ENCODE results near the gene CRAT.
"Not testable (repeated sequence)": the region's sequence is repeated elsewhere in the genome, so short reads cannot be mapped to it uniquely, and the experiment has no call there.

Gene CRAT

GRCh38 chr9:129128689-129129088, 18.1 kb upstream of the CRAT start:
- Mint-ChIP-seq H3K4me3 (no peak overlapping the region), H3K27me3 (no peaks in the 10 kb centered on the region), H3K27ac (no peak overlapping the region), H3K9me3 (ENCODE audit: low read depth) (no peaks in the 10 kb centered on the region), H3K36me3 (peaks cover 11% of the 10 kb centered on the region), H3K4me1 (ENCODE audit: low read depth) (peaks cover 5% of the 10 kb centered on the region)

- Mint-ChIP-seq H3K27ac (no peak overlapping the region), H3K4me3 (no peak overlapping the region), H3K36me3 (peaks cover 8% of the 10 kb centered on the region), H3K4me1 (ENCODE audit: low read depth) (peaks cover 5% of the 10 kb centered on the region), H3K27me3 (no peaks in the 10 kb centered on the region), H3K9me3 (ENCODE audit: low read depth) (no peaks in the 10 kb centered on the region)
These were observed 16.4 kb upstream of the CRAT start for GRCh38 chr9:129126749-129127618.

- Mint-ChIP-seq H3K27ac (no peak overlapping the region), H3K27me3 (no peaks in the 10 kb centered on the region), H3K4me3 (no peak overlapping the region), H3K36me3 (peaks cover 7% of the 10 kb centered on the region), H3K4me1 (ENCODE audit: low read depth) (no peaks in the 10 kb centered on the region), H3K9me3 (ENCODE audit: low read depth) (no peaks in the 10 kb centered on the region)
These were observed 14.9 kb upstream of the CRAT start for GRCh38 chr9:129125478-129125877.

DNA sequence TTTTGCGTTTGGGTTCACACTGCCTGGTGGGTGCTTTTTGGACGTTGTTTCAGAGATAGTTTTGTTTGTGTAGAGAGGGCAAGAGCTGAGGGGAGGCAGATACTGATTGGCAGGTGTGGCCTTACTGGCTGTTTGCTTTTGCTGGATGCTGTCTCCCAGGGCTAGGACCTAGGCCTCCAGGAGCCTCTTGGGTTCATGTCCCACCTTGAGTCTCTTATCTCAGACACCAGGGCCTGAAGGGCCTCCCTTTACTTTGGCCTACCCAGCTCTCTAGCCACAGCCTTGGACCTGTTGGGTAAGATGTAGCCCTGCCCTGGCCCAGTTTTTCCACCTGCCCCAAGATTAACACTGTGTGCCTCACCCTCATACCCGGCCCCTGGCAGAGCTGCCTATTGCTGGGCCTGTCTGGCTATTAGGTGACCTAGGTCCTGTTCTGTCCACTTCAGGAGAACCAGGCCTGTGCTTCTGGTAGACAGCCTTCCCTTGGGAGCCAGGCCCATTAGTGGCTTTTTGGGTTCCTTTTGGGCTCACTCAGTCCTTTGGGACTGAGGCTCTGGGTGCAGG, 14.0 kb upstream of the CRAT start:
- Mint-ChIP-seq H3K4me3 (no peak overlapping the region), H3K4me1 (ENCODE audit: low read depth) (no peaks in the 10 kb centered on the region), H3K27ac (no peak overlapping the region), H3K36me3 (peaks cover 7% of the 10 kb centered on the region), H3K9me3 (ENCODE audit: low read depth) (no peaks in the 10 kb centered on the region), H3K27me3 (no peaks in the 10 kb centered on the region)

DNA sequence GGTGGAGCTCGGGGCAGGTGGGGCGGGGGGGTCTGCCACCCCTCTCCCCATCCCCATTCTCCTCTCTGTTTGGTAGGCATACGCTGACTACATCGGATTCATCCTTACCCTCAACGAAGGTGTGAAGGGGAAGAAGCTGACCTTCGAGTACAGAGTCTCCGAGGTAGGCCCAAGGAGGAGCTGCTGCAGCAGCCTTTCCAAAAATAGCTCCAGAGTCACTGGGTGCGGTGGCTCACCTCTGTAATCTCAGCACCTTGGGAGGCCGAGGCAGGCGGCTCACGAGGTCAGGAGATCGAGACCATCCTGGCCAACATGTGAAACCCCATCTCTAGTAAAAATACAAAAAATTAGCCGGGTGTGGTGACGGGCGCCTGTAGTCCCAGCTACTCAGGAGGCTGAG, 12.4 kb upstream of the CRAT start:
- H3K9me3 Mint-ChIP-seq (ENCODE audit: low read depth); H3K27me3 Mint-ChIP-seq; H3K4me3 Mint-ChIP-seq; H3K27ac Mint-ChIP-seq; H3K36me3 Mint-ChIP-seq; H3K4me1 Mint-ChIP-seq (ENCODE audit: low read depth): not testable (repeated sequence)

DNA sequence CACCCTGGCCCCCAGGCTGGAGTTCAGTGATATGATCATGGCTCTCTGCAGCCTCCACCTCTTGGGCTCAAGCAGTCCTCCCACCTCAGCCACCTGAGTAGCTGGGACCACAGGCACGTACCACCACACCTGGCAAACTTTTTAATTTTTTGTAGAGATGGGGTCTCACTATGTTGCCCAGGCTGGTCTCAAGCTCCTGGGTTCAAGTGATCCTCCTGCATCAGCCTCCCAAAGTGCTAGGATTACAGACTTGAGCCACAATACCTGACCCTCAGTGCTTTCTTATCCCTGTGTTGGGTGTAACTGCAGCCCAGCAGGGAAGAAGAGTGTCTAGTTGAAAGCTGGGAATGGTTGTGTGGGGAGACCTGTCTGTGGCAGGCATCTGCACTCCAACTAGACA, 11.5 kb upstream of the CRAT start:
- no peak overlapping the region for H3K4me3 Mint-ChIP-seq
- H3K9me3 Mint-ChIP-seq (ENCODE audit: low read depth), result no peaks in the 10 kb centered on the region
- peaks cover 5% of the 10 kb centered on the region for H3K36me3 Mint-ChIP-seq
- H3K27me3 Mint-ChIP-seq, result no peaks in the 10 kb centered on the region
- H3K4me1 Mint-ChIP-seq (ENCODE audit: low read depth), result no peaks in the 10 kb centered on the region
- H3K27ac Mint-ChIP-seq, result no peak overlapping the region

- no peaks in the 10 kb centered on the region for H3K27me3 Mint-ChIP-seq
- H3K4me3 Mint-ChIP-seq, result no peak overlapping the region
- H3K36me3 Mint-ChIP-seq, result peaks cover 5% of the 10 kb centered on the region
- H3K4me1 Mint-ChIP-seq (ENCODE audit: low read depth), result no peaks in the 10 kb centered on the region
- H3K27ac Mint-ChIP-seq, result no peak overlapping the region
- no peaks in the 10 kb centered on the region for H3K9me3 Mint-ChIP-seq (ENCODE audit: low read depth)
These were observed 10.9 kb upstream of the CRAT start for GRCh38 chr9:129121483-129121882.

GRCh38 chr9:129118799-129119198, 8.2 kb upstream of the CRAT start:
- H3K9me3 Mint-ChIP-seq (ENCODE audit: low read depth), result no peaks in the 10 kb centered on the region
- no peak overlapping the region for H3K27ac Mint-ChIP-seq
- H3K4me3 Mint-ChIP-seq, result no peak overlapping the region
- H3K27me3 Mint-ChIP-seq, result no peaks in the 10 kb centered on the region
- peaks cover 17% of the 10 kb centered on the region for H3K4me1 Mint-ChIP-seq (ENCODE audit: low read depth)
- H3K36me3 Mint-ChIP-seq, result peaks cover 3% of the 10 kb centered on the region

- no peaks in the 10 kb centered on the region for H3K36me3 Mint-ChIP-seq
- H3K4me3 Mint-ChIP-seq, result no peak overlapping the region
- H3K4me1 Mint-ChIP-seq (ENCODE audit: low read depth), result peaks cover 36% of the 10 kb centered on the region
- no peaks in the 10 kb centered on the region for H3K9me3 Mint-ChIP-seq (ENCODE audit: low read depth)
- H3K27me3 Mint-ChIP-seq, result no peaks in the 10 kb centered on the region
- no peak overlapping the region for H3K27ac Mint-ChIP-seq
These were observed 3.2 kb upstream of the CRAT start for GRCh38 chr9:129113645-129114304.

DNA sequence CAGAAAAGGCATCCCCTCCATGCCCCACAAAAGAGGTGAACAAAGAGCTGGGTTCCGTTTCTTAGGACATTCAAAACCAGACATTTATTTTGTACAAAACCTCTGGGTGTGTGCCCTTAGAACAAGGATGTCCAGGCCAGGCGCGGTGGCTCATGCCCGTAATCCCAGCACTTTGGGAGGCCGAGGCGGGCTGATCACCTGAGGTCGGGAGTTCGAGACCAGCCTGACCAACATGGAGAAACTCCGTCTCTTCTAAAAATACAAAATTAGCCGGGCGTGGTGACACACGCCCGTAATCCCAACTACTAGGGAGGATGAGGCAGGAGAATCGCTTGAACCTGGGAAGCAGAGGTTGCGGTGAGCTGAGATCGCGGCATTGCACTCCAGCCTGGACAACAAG, 1.9 kb upstream of the CRAT start:
- H3K36me3 Mint-ChIP-seq; H3K27me3 Mint-ChIP-seq; H3K9me3 Mint-ChIP-seq (ENCODE audit: low read depth); H3K27ac Mint-ChIP-seq: not testable (repeated sequence)
- H3K4me3 Mint-ChIP-seq, result peak overlapping the region; percentile 94
- H3K4me1 Mint-ChIP-seq (ENCODE audit: low read depth), result peaks cover 36% of the 10 kb centered on the region

GRCh38 chr9:129111528-129112151, 1.0 kb upstream of the CRAT start:
- Mint-ChIP-seq H3K4me1 (ENCODE audit: low read depth) (peaks cover 36% of the 10 kb centered on the region), H3K9me3 (ENCODE audit: low read depth) (no peaks in the 10 kb centered on the region), H3K27me3 (no peaks in the 10 kb centered on the region), H3K36me3 (no peaks in the 10 kb centered on the region), H3K4me3 (peak overlapping the region; percentile 94), H3K27ac (peak overlapping the region; percentile 89)

GRCh38 chr9:129109952-129110739, 447 bp downstream of the CRAT start:
- Mint-ChIP-seq H3K36me3 (no peaks in the 10 kb centered on the region), H3K4me1 (ENCODE audit: low read depth) (peaks cover 31% of the 10 kb centered on the region), H3K4me3 (peak overlapping the region; percentile 64), H3K27ac (no peak overlapping the region), H3K27me3 (no peaks in the 10 kb centered on the region), H3K9me3 (ENCODE audit: low read depth) (no peaks in the 10 kb centered on the region)

DNA sequence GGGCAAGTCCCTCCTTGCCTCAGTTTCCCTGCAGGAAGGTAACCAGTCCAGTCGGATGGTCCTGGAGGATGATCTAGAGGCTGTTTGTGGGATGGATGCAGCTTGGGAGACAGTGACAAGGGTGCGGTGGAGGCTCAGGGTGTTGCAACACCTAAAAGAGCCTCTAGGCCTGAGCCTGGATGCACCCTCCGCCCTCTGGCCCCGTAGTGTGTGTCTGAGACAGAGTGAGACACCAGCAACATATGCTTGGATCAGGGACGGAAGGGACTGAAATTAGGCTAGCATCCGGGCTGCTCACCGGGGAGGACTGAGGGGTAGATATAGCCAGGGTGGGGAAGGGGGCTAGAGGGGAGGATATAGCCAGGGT, 1.1 kb downstream of the CRAT start:
- H3K27ac Mint-ChIP-seq, result no peak overlapping the region

GRCh38 chr9:129108805-129109536, 1.6 kb downstream of the CRAT start:
- Mint-ChIP-seq H3K27me3 (no peaks in the 10 kb centered on the region), H3K4me3 (peak overlapping the region; percentile 74), H3K36me3 (no peaks in the 10 kb centered on the region), H3K9me3 (ENCODE audit: low read depth) (no peaks in the 10 kb centered on the region), H3K27ac (no peak overlapping the region), H3K4me1 (ENCODE audit: low read depth) (peaks cover 21% of the 10 kb centered on the region)

More for the DNA sequence above, 1.1 kb downstream of the CRAT start:
- peak overlapping the region; percentile 74 for H3K4me3 Mint-ChIP-seq
- no peaks in the 10 kb centered on the region for H3K9me3 Mint-ChIP-seq (ENCODE audit: low read depth)
- peaks cover 25% of the 10 kb centered on the region for H3K4me1 Mint-ChIP-seq (ENCODE audit: low read depth)
- H3K36me3 Mint-ChIP-seq, result no peaks in the 10 kb centered on the region
- no peaks in the 10 kb centered on the region for H3K27me3 Mint-ChIP-seq

All from activated naive CD8-positive, alpha-beta T cell (primary cell).